HPDE6-E6E7 (cell line): Measurements from ENCODE around the gene PRR5.
A peak's percentile ranks its signal among the peaks of the same experiment; 100 is the strongest.
"Not testable (repeated sequence)": the region's sequence is repeated elsewhere in the genome, so short reads cannot be mapped to it uniquely, and the experiment has no call there.

Experiments used
- DNase-seq: peaks from one replicate; pipeline ENCODE4 v3.0.0; 2011; ENCODE audit warnings: missing footprints; ENCODE audit errors: extremely low spot score

PRR5 gene

GRCh38 chr22:44734801-44735517 lies 33.0 kb downstream of the PRR5 start:
- DNase-seq, result no peak

- peak; percentile 46 for DNase-seq
Measured at GRCh38 chr22:44735518-44736428, 33.8 kb downstream of the PRR5 start.

- no peak for DNase-seq
Measured at GRCh38 chr22:44736581-44737405, 34.8 kb downstream of the PRR5 start.

- DNase-seq, result no peak
Measured at GRCh38 chr22:44737406-44738346, 35.7 kb downstream of the PRR5 start.

GRCh38 chr22:44738347-44738715 lies 36.3 kb downstream of the PRR5 start:
- DNase-seq, result peak; percentile 86

GRCh38 chr22:44739024-44739423 lies 37.0 kb downstream of the PRR5 start:
- no peak for DNase-seq

- not testable (repeated sequence) for DNase-seq
Measured at GRCh38 chr22:44739666-44740065, 37.7 kb downstream of the PRR5 start.

GRCh38 chr22:44740307-44740706 lies 38.3 kb downstream of the PRR5 start:
- no peak for DNase-seq

GRCh38 chr22:44741929-44742328 lies 39.9 kb downstream of the PRR5 start:
- no peak for DNase-seq

- no peak for DNase-seq
Measured at GRCh38 chr22:44743247-44743646, 41.2 kb downstream of the PRR5 start.

- no peak for DNase-seq
Measured at GRCh38 chr22:44743804-44744211, 41.8 kb downstream of the PRR5 start.

GRCh38 chr22:44745853-44746789 lies 44.1 kb downstream of the PRR5 start:
- DNase-seq, result no peak

- not testable (repeated sequence) for DNase-seq
Measured at GRCh38 chr22:44747784-44748127, 45.8 kb downstream of the PRR5 start.

- no peak for DNase-seq
Measured at GRCh38 chr22:44748524-44748923, 46.5 kb downstream of the PRR5 start.

GRCh38 chr22:44750481-44750880 lies 48.5 kb downstream of the PRR5 start:
- no peak for DNase-seq

- peak; percentile 58 for DNase-seq
Measured at GRCh38 chr22:44752285-44753188, 50.5 kb downstream of the PRR5 start, which contains the start of gene ARHGAP8. Gene ARHGAP8 (plus strand): TSS chr22:44752575. CDS start chr22:44786528, 33,953 bp downstream.

- DNase-seq, result no peak
Measured at GRCh38 chr22:44753189-44754042, 51.4 kb downstream of the PRR5 start.

- no peak for DNase-seq
Measured at GRCh38 chr22:44754998-44755397, 53.0 kb downstream of the PRR5 start.
